SK-N-SH treated with all-trans-retinoic acid at 6 μM for 48 hours (cell line): ENCODE results near the gene GNG8.

Experiments
- ARNTL ChIP-seq: fragments of 450-650 bp; formaldehyde crosslinking; IDR thresholded peaks from 2 replicates; pipeline ENCODE4 v1.5.0; 2020; ENCODE audit warnings: low read depth, mild to moderate bottlenecking, moderate library complexity, borderline replicate concordance
- BACH2 ChIP-seq: fragments of 250-450 bp; sonication (Bioruptor Pico); IDR thresholded peaks from 2 replicates; pipeline ENCODE4 v1.9.0; 2021; ENCODE audit warnings: mild to moderate bottlenecking, borderline replicate concordance
- GLIS3 ChIP-seq: fragments of 250-450 bp; sonication (Bioruptor Pico); IDR thresholded peaks from 2 replicates; pipeline ENCODE4 v1.5.0; 2020; ENCODE audit warnings: mild to moderate bottlenecking, moderate library complexity
- PATZ1 ChIP-seq: fragments of 250-450 bp; sonication (Bioruptor Pico); IDR thresholded peaks from 2 replicates; pipeline ENCODE4 v1.8.0; 2020; ENCODE audit warnings: mild to moderate bottlenecking, moderate library complexity, borderline replicate concordance
- SNAI2 ChIP-seq: fragments of 250-450 bp; sonication (Bioruptor Pico); IDR thresholded peaks from 2 replicates; pipeline ENCODE4 v1.5.0; 2020; ENCODE audit warnings: mild to moderate bottlenecking, moderate library complexity
- TCF4 ChIP-seq: fragments of 250-450 bp; sonication (Bioruptor Pico); IDR thresholded peaks from 2 replicates; pipeline ENCODE4 v1.8.0; 2021; ENCODE audit warnings: mild to moderate bottlenecking, moderate library complexity, borderline replicate concordance
- ZFP3 ChIP-seq: fragments of 250-450 bp; sonication (Bioruptor Pico); IDR thresholded peaks from 2 replicates; pipeline ENCODE4 v1.5.0; 2020; ENCODE audit warnings: mild to moderate bottlenecking, moderate library complexity
- ZFP30 ChIP-seq: fragments of 450-650 bp; formaldehyde crosslinking; IDR thresholded peaks from 2 replicates; pipeline ENCODE4 v1.5.0; 2022; ENCODE audit warnings: mild to moderate bottlenecking, moderate library complexity
- ZNF565 ChIP-seq: fragments of 450-650 bp; formaldehyde crosslinking; conservative IDR thresholded peaks from 2 replicates; pipeline ENCODE4 v1.5.0; 2020; ENCODE audit warnings: low read depth, mild to moderate bottlenecking, moderate library complexity
- TF ChIP-seq, protein P1 (sequence below): fragments of 250-450 bp; sonication (Bioruptor Pico); IDR thresholded peaks from 2 replicates; pipeline ENCODE4 v1.5.1; 2021; ENCODE audit warnings: mild to moderate bottlenecking, moderate library complexity
- TF ChIP-seq, protein P2 (sequence below): fragments of 250-450 bp; sonication (Bioruptor Pico); IDR thresholded peaks from 2 replicates; pipeline ENCODE4 v1.8.0; 2021; ENCODE audit warnings: low read depth, mild to moderate bottlenecking, moderate library complexity, borderline replicate concordance

DNA sequence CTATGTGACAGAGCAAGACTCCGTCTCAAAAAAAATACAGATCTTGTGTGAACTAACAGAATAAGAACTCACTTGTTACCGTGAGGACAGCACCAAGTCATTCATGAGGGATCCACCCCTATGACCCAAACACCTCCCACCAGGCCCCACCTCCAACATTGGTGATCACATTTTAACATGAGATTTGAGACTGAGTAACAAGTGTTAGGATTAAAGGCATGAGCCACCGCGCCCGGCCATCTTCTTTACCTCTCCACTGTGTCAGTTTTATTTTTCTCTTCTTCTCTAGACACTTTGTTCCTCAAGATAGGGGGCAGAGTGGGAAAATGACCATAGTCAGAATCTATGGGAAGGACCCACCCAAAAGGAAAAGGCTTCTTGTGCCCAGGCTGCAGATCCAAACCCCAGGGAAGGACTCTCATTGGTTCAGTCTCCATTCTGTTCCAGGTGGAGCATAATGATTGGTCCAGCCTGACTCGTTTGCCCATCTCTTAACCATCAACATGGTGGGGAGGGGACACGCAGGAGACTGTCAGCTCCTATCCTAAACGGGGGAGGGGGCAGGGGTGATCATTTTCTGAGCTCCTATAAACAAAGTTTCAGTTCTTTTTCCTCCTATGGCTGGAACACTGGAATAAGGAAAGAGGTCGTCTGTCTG lies 36.2 kb downstream of the GNG8 start:
- no peak for TF ChIP-seq PATZ1 (CRISPR knock-in tag)
- no peak for TF ChIP-seq ARNTL (CRISPR knock-in tag)
- TF ChIP-seq ZFP3, result no peak
- TF ChIP-seq, protein P1, sequence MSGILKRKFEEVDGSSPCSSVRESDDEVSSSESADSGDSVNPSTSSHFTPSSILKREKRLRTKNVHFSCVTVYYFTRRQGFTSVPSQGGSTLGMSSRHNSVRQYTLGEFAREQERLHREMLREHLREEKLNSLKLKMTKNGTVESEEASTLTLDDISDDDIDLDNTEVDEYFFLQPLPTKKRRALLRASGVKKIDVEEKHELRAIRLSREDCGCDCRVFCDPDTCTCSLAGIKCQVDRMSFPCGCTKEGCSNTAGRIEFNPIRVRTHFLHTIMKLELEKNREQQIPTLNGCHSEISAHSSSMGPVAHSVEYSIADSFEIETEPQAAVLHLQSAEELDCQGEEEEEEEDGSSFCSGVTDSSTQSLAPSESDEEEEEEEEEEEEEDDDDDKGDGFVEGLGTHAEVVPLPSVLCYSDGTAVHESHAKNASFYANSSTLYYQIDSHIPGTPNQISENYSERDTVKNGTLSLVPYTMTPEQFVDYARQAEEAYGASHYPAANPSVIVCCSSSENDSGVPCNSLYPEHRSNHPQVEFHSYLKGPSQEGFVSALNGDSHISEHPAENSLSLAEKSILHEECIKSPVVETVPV (CRISPR knock-in tag), result no peak
- TF ChIP-seq, protein P2, sequence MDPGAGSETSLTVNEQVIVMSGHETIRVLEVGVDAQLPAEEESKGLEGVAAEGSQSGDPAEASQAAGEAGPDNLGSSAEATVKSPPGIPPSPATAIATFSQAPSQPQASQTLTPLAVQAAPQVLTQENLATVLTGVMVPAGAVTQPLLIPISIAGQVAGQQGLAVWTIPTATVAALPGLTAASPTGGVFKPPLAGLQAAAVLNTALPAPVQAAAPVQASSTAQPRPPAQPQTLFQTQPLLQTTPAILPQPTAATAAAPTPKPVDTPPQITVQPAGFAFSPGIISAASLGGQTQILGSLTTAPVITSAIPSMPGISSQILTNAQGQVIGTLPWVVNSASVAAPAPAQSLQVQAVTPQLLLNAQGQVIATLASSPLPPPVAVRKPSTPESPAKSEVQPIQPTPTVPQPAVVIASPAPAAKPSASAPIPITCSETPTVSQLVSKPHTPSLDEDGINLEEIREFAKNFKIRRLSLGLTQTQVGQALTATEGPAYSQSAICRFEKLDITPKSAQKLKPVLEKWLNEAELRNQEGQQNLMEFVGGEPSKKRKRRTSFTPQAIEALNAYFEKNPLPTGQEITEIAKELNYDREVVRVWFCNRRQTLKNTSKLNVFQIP, result no peak
- no peak for TF ChIP-seq ZNF565 (CRISPR knock-in tag)
- TF ChIP-seq TCF4 (CRISPR knock-in tag), result no peak
- no peak for TF ChIP-seq BACH2
- TF ChIP-seq ZFP30 (CRISPR knock-in tag), result no peak
- TF ChIP-seq GLIS3 (CRISPR knock-in tag), result no peak
- no peak for TF ChIP-seq SNAI2 (CRISPR knock-in tag)
